DOHH2 (cell line): ENCODE results near the gene LMOD1.

Experiments
- H3F3A ChIP-seq: fragments of 200-600 bp; sonication (generic), shearing (Covaris generic); 2 replicates; pipeline ENCODE4 v1.6.0; 2016; ENCODE audit warnings: antibody characterized with exemption, mild to moderate bottlenecking; ENCODE audit not compliant: control insufficient read depth, insufficient read depth
- H3K27ac ChIP-seq: fragments of 200-600 bp; sonication (generic); 2 replicates; pipeline ENCODE4 v1.5.1; 2014; ENCODE audit warnings: low read depth, mild to moderate bottlenecking, low read length, moderate library complexity
- H3K27me3 ChIP-seq: fragments of 200-600 bp; sonication (generic); 2 replicates; pipeline ENCODE4 v1.6.1; 2014; ENCODE audit warnings: mild to moderate bottlenecking, low read length, mixed read lengths; ENCODE audit not compliant: control insufficient read depth
- H3K36me3 ChIP-seq: fragments of 200-600 bp; sonication (generic); 2 replicates; pipeline ENCODE4 v1.6.1; 2014; ENCODE audit warnings: mild to moderate bottlenecking, low read length, moderate library complexity, mixed read lengths; ENCODE audit not compliant: control insufficient read depth
- H3K4me1 ChIP-seq: fragments of 200-600 bp; sonication (generic); 2 replicates; pipeline ENCODE4 v1.6.1; 2014; ENCODE audit warnings: mild to moderate bottlenecking, low read length, mixed read lengths; ENCODE audit not compliant: control insufficient read depth
- H3K4me2 ChIP-seq: fragments of 200-600 bp; sonication (generic); 2 replicates; pipeline ENCODE4 v1.6.0; 2014; ENCODE audit warnings: mild to moderate bottlenecking, low read length, moderate library complexity
- H3K4me3 ChIP-seq: fragments of 200-600 bp; sonication (generic); 2 replicates; pipeline ENCODE4 v1.5.1; 2014; ENCODE audit warnings: mild to moderate bottlenecking, low read length, mixed read lengths
- H3K79me2 ChIP-seq: fragments of 200-600 bp; sonication (generic); 2 replicates; pipeline ENCODE4 v1.6.1; 2014; ENCODE audit warnings: mild to moderate bottlenecking, low read length, mixed read lengths; ENCODE audit not compliant: control insufficient read depth
- H3K9me2 ChIP-seq: fragments of 200-600 bp; sonication (generic); replicated peaks from 2 replicates; pipeline ENCODE4 v1.6.1; 2014; ENCODE audit warnings: mild to moderate bottlenecking, low read length, mixed read lengths; ENCODE audit not compliant: control insufficient read depth
- H3K9me3 ChIP-seq: fragments of 200-600 bp; sonication (generic); 2 replicates; pipeline ENCODE4 v1.6.1; 2014; ENCODE audit warnings: antibody characterized with exemption, low read length, mixed read lengths; ENCODE audit not compliant: control insufficient read depth, insufficient read depth
- H4K20me1 ChIP-seq: fragments of 200-600 bp; sonication (generic); 2 replicates; pipeline ENCODE4 v1.6.0; 2014; ENCODE audit warnings: low read depth, mild to moderate bottlenecking, antibody characterized with exemption, low read length, moderate library complexity; ENCODE audit not compliant: control insufficient read depth, insufficient read depth
- CTCF ChIP-seq: fragments of 200-600 bp; sonication (generic); IDR thresholded peaks from one replicate; pipeline ENCODE4 v1.5.1; 2014; ENCODE audit warnings: antibody characterized with exemption, mild to moderate bottlenecking, low read depth, low read length; ENCODE audit not compliant: poor library complexity, severe bottlenecking
- EZH2phosphoT487 ChIP-seq: fragments of 200-600 bp; sonication (generic); IDR thresholded peaks from 2 replicates; pipeline ENCODE4 v1.6.1; 2017; ENCODE audit warnings: borderline replicate concordance, mild to moderate bottlenecking, antibody characterized with exemption, low read length, moderate library complexity, mixed read lengths

The LMOD1 gene

DNA sequence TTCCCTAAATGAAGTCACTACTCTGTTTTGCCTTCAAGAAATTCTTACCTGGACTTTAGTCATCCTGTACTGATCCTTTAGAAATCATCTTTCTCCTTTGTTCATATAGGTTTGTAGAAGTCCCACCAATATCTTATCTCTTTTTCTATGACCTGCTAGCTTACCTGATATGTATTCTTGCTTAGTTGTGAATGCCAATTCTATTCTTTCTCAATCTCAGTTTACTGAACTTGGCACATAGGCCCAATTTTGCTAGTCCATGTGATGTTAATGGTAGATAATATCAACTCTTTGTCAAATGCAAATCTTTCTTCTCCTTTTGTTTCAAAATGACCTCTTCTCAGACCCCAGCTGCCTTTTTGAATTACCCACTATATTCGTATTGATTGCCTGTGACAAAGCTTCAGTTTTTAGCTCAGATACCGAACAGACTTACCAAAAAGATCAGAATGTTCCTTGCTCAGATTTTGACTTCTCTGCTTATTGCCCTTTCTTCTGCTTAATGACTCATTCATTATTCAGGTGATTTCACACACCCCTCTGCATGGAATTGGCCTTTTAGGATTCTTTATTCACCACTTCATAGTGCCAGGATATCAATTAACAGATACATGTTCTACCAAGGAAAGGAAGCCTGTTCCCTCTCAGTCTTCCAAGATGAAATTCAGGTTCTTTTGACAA lies 96.8 kb downstream of the LMOD1 start:
- no peaks in the 10 kb centered on the region for H3K4me1 ChIP-seq
- H4K20me1 ChIP-seq: peaks cover 8% of the 10 kb centered on the region
- H3F3A ChIP-seq: peaks cover 1% of the 10 kb centered on the region
- no peak overlapping the region for H3K27ac ChIP-seq
- H3K9me3 ChIP-seq: no peaks in the 10 kb centered on the region
- no peak overlapping the region for H3K4me3 ChIP-seq
- peaks cover 78% of the 10 kb centered on the region for H3K36me3 ChIP-seq
- no peak overlapping the region for H3K4me2 ChIP-seq
- H3K79me2 ChIP-seq: peaks cover 48% of the 10 kb centered on the region
- no peaks in the 10 kb centered on the region for H3K27me3 ChIP-seq
- no peaks in the 10 kb centered on the region for H3K9me2 ChIP-seq
- TF ChIP-seq EZH2phosphoT487 (no peak), CTCF (no peak)

GRCh38 chr1:201848230-201848629 lies 98.1 kb downstream of the LMOD1 start:
- H4K20me1 ChIP-seq: peaks cover 15% of the 10 kb centered on the region
- H3K27me3 ChIP-seq: no peaks in the 10 kb centered on the region
- H3K4me1 ChIP-seq: no peaks in the 10 kb centered on the region
- peaks cover 5% of the 10 kb centered on the region for H3F3A ChIP-seq
- no peak overlapping the region for H3K4me3 ChIP-seq
- TF ChIP-seq CTCF: no peak
- no peak for TF ChIP-seq EZH2phosphoT487
- peaks cover 70% of the 10 kb centered on the region for H3K36me3 ChIP-seq
- peaks cover 60% of the 10 kb centered on the region for H3K79me2 ChIP-seq
- H3K27ac ChIP-seq: no peak overlapping the region
- H3K9me2 ChIP-seq: no peaks in the 10 kb centered on the region
- no peaks in the 10 kb centered on the region for H3K9me3 ChIP-seq
- H3K4me2 ChIP-seq: no peak overlapping the region

DNA sequence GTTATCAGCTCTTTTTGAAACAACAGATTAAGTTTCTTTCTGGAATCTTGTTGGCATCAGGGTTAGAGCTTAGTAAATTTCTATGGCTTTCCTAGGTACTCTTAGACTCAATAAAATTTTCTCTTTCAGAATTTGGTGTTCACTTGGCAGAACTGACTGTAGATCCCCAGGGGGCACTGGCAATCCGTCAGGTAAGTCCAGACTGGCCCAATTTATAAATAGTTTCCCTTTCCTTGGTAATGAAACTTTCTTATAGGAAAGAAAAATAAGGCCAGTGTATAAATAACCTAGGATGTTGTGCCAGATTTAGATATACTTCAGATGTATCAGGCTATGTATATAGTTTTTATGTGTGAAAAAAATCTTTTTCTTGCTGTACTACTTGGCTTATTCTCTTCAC lies 99.2 kb downstream of the LMOD1 start:
- Histone ChIP-seq H4K20me1 (peaks cover 22% of the 10 kb centered on the region), H3K79me2 (peaks cover 71% of the 10 kb centered on the region), H3F3A (peaks cover 5% of the 10 kb centered on the region), H3K4me3 (no peak overlapping the region), H3K27me3 (no peaks in the 10 kb centered on the region), H3K4me2 (no peak overlapping the region), H3K9me2 (no peaks in the 10 kb centered on the region), H3K4me1 (no peaks in the 10 kb centered on the region), H3K27ac (no peak overlapping the region), H3K36me3 (peaks cover 70% of the 10 kb centered on the region), H3K9me3 (no peaks in the 10 kb centered on the region)
- TF ChIP-seq CTCF: no peak
- no peak for TF ChIP-seq EZH2phosphoT487
